ENCODE data around the gene ZFYVE19.

The ZFYVE19 gene

GRCh38 chr15:40821195-40821594 is 14.3 kb downstream of the ZFYVE19 start:
- DNase-seq = no peak

- no peak for DNase-seq
Measured at GRCh38 chr15:40823572-40824343, 16.9 kb downstream of the ZFYVE19 start.

GRCh38 chr15:40825661-40826422 is 19.0 kb downstream of the ZFYVE19 start:
- no peak for DNase-seq

GRCh38 chr15:40826423-40827075 is 19.7 kb downstream of the ZFYVE19 start:
- DNase-seq = no peak

GRCh38 chr15:40828447-40829036 is 21.7 kb downstream of the ZFYVE19 start, which contains the start of gene PPP1R14D:
TSS of gene PPP1R14D (minus strand) at chr15:40828708. CDS start at chr15:40828641, 67 bp downstream.
- no peak for DNase-seq

GRCh38 chr15:40829115-40829514 is 22.2 kb downstream of the ZFYVE19 start:
- no peak for DNase-seq

- no peak for DNase-seq
Measured at GRCh38 chr15:40830884-40831283, 24.0 kb downstream of the ZFYVE19 start.

GRCh38 chr15:40831861-40832260 is 25.0 kb downstream of the ZFYVE19 start:
- DNase-seq = no peak

GRCh38 chr15:40832903-40833302 is 26.0 kb downstream of the ZFYVE19 start:
- no peak for DNase-seq

- no peak for DNase-seq
Measured at GRCh38 chr15:40836020-40836419, 29.1 kb downstream of the ZFYVE19 start.

- no peak for DNase-seq
Measured at GRCh38 chr15:40838756-40839155, 31.9 kb downstream of the ZFYVE19 start.

GRCh38 chr15:40841741-40842140 is 34.9 kb downstream of the ZFYVE19 start:
- no peak for DNase-seq

GRCh38 chr15:40843261-40843884 is 36.5 kb downstream of the ZFYVE19 start:
- DNase-seq = no peak

GRCh38 chr15:40843885-40844695 is 37.2 kb downstream of the ZFYVE19 start, which contains the start of gene SPINT1:
TSS of gene SPINT1 (plus strand) at chr15:40844048. CDS start at chr15:40844555, 507 bp downstream.
- no peak for DNase-seq

- DNase-seq = no peak
Measured at GRCh38 chr15:40844696-40845030, 37.8 kb downstream of the ZFYVE19 start.

- DNase-seq = no peak
Measured at GRCh38 chr15:40845036-40845435, 38.1 kb downstream of the ZFYVE19 start.

- DNase-seq = no peak
Measured at GRCh38 chr15:40845511-40846284, 38.8 kb downstream of the ZFYVE19 start.

GRCh38 chr15:40846841-40847222 is 39.9 kb downstream of the ZFYVE19 start:
- DNase-seq = no peak

GRCh38 chr15:40847223-40847961 is 40.5 kb downstream of the ZFYVE19 start:
- no peak for DNase-seq

- no peak for DNase-seq
Measured at GRCh38 chr15:40850576-40851112, 43.8 kb downstream of the ZFYVE19 start.

All from NCI-H1105 (cell line).